Tibial nerve (tissue), 4 donors: ENCODE measurements around the gene MEGF10. TPM values are rescaled to one million over a fixed set of nuclear protein-coding genes. Genes with fewer than 3 reads are reported as not detected.

Source experiments
- DNase-seq, 2 donors: peaks; one replicate each; pipeline ENCODE4 v3.0.0-alpha.2; 2019; ENCODE audit warnings: low spot score in 2 of 2
- H3K27ac ChIP-seq, 4 donors: fragments of 200-600 bp; sonication (generic) in 3 of 4; one replicate each; pipeline ENCODE4 v1.5.1; 2017 to 2019; ENCODE audit warnings: mild to moderate bottlenecking in 1 of 4
- H3K27me3 ChIP-seq, 2 donors: fragments of 200-600 bp; sonication (generic) in 1 of 2; one replicate each; pipeline versions ENCODE4 v1.5.1 to v1.6.0; 2017 to 2019
- H3K36me3 ChIP-seq, 3 donors: fragments of 200-600 bp; sonication (generic); one replicate each; pipeline ENCODE4 v1.5.1; 2018 to 2019
- H3K4me1 ChIP-seq, 4 donors: fragments of 200-600 bp; sonication (generic) in 3 of 4; one replicate each; pipeline ENCODE4 v1.5.1; 2017 to 2019
- H3K4me3 ChIP-seq, 4 donors: fragments of 200-600 bp; sonication (generic) in 3 of 4; one replicate each; pipeline ENCODE4 v1.5.1; 2017 to 2019; ENCODE audit warnings: mild to moderate bottlenecking in 1 of 4, moderate library complexity in 1 of 4
- H3K9me3 ChIP-seq, 4 donors: fragments of 200-600 bp; sonication (generic) in 3 of 4; one replicate each; pipeline ENCODE4 v1.5.1; 2017 to 2019
- CTCF ChIP-seq, 5 experiments: fragments of 200-600 bp in 3 of 5; fragments of 450-650 bp in 2 of 5; sonication (generic) in 3 of 5; IDR thresholded peaks; one replicate each; pipeline ENCODE4 v1.5.1; 2016 to 2019; ENCODE audit warnings: antibody characterized with exemption in 5 of 5, mild to moderate bottlenecking in 3 of 5, moderate library complexity in 2 of 5
- EP300 ChIP-seq, 2 donors: sonication (generic); formaldehyde crosslinking; IDR thresholded peaks; one replicate each; pipeline ENCODE4 v1.6.1; 2017; ENCODE audit warnings: antibody characterized with exemption in 2 of 2, mild to moderate bottlenecking in 1 of 2
- POLR2A ChIP-seq, 2 donors: fragments of 450-650 bp; IDR thresholded peaks; one replicate each; pipeline ENCODE4 v1.6.1; 2017; ENCODE audit warnings: antibody characterized with exemption in 2 of 2, mild to moderate bottlenecking in 2 of 2, moderate library complexity in 2 of 2
- WGBS, 2 donors: methylation state at CpG; one replicate each; pipeline ENCODE4 v1.1.5; 2018; 5-methylcytosine and 5-hydroxymethylcytosine counted together
- total RNA-seq, 4 donors: library from RNA; depleted of rRNA; stranded (reverse); fragments of >200 nt; gene quantifications; one replicate each; pipeline ENCODE4 v1.1.0, GENCODE V29; 2016

Gene MEGF10
- total RNA-seq, 4 donors from 2014 or later = 0.30 to 3.3 (median 1.3) TPM

DNA sequence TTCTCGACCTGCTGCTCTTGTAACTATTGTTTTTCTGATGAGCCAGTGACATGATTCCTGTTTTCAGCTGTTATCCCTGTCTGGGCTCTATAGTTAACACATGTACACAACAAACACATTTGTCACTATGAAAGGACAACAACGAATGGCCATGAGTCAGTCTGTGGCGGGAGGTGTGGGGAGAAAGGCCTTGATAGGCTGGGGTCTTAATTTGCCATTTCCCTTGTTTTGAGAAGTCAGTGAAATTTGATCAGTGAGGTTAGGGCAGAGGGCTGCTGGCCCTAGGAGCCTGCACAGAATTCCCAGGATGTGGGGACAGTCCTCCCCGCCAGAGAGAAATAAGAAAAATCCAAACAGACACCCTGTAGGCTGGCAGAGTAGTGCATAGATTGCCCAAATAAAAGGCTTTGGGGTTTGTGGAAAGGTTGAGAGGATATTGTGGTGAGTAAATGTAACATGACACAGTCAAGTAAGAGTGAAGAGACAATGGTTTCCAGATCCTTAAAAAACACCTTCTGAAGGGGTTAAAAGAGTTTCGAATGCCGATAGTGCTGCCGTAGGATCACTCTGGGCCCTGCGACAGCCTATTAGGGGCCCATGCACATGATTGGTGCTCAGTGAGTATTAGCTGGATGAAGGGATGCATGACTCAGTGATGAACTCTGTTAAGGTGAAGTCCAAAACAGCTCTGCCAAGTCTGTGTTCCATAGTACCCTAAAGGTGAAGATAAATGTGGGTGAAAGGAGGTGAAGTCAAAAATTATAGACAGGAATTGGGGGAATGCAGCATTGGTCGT lies 115.9 kb downstream of the MEGF10 start:
- no peaks in the 10 kb centered on the region for H3K4me1 ChIP-seq
- H3K4me3 ChIP-seq = no peak overlapping the region
- 79 to 82% methylated on average over 9 of the region's 9 CpGs for WGBS, 2 donors
- H3K9me3 ChIP-seq = no peaks in the 10 kb centered on the region
- TF ChIP-seq POLR2A (IDR thresholded peaks at IDR 0.05) (no peak), EP300 (IDR thresholded peaks at IDR 0.05) (no peak), CTCF (IDR thresholded peaks at IDR 0.05) (no peak)
- H3K27ac ChIP-seq = no peak overlapping the region
- no peak for DNase-seq
- H3K36me3 ChIP-seq = no peaks in the 10 kb centered on the region
- no peaks in the 10 kb centered on the region for H3K27me3 ChIP-seq

DNA sequence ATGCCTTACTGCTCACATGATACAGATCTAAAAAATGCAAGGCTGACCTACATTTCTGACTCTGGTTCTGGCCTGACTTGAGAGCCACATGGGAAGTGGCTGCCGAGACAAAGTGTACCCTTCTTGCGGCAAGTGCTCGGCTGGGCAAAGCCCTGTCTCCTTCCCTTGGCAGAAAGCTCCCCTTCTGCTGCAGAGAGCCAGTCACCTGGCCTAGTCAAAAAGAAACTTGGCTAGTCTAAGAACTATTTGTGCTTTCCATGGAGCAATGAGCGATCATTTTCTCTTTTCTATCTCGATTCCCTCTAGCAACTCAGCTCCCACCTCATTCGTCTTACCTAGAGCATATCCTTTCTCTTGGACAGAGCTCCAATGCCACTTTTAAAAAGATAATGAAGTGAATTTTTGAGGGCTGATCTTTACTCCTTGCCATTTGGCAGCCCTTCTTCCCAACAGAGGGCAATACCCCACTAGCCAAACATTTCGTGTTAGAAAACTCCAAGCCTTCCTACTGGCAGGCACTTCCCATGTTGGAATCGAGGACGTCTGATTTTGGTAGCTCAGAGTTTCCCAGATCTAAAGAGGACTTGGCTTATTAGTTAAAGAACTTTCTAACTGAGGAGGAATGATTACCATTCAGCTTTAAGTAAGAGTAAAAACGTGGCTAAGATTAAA lies 118.8 kb downstream of the MEGF10 start:
- 68 to 71% methylated on average over 10 of the region's 10 CpGs for WGBS, 2 donors

GRCh38 chr5:127409921-127410675 lies 119.5 kb downstream of the MEGF10 start:
- no peaks in the 10 kb centered on the region for H3K9me3 ChIP-seq
- H3K36me3 ChIP-seq = no peaks in the 10 kb centered on the region
- no peak for DNase-seq
- WGBS, 2 donors = 81 to 84% methylated on average over 15 of the region's 15 CpGs
- H3K27me3 ChIP-seq = no peaks in the 10 kb centered on the region
- TF ChIP-seq CTCF (IDR thresholded peaks at IDR 0.05) = no peak
- TF ChIP-seq EP300 (IDR thresholded peaks at IDR 0.05) = no peak
- TF ChIP-seq POLR2A (IDR thresholded peaks at IDR 0.05) = no peak
- H3K4me3 ChIP-seq = peak overlapping the region in 1 of 4 donors; percentile 3
- H3K27ac ChIP-seq = peak overlapping the region in 1 of 4 donors; percentile 3
- H3K4me1 ChIP-seq = no peaks in the 10 kb centered on the region

More for the DNA sequence above, 118.8 kb downstream of the MEGF10 start:
- H3K4me3 ChIP-seq = no peak overlapping the region
- no peak for DNase-seq
- H3K9me3 ChIP-seq = no peaks in the 10 kb centered on the region
- H3K36me3 ChIP-seq = no peaks in the 10 kb centered on the region
- no peaks in the 10 kb centered on the region for H3K27me3 ChIP-seq
- no peaks in the 10 kb centered on the region for H3K4me1 ChIP-seq
- TF ChIP-seq POLR2A (IDR thresholded peaks at IDR 0.05) (no peak), CTCF (IDR thresholded peaks at IDR 0.05) (no peak), EP300 (IDR thresholded peaks at IDR 0.05) (no peak)
- H3K27ac ChIP-seq = peak overlapping the region in 2 of 4 donors; percentile 3 to 10

DNA sequence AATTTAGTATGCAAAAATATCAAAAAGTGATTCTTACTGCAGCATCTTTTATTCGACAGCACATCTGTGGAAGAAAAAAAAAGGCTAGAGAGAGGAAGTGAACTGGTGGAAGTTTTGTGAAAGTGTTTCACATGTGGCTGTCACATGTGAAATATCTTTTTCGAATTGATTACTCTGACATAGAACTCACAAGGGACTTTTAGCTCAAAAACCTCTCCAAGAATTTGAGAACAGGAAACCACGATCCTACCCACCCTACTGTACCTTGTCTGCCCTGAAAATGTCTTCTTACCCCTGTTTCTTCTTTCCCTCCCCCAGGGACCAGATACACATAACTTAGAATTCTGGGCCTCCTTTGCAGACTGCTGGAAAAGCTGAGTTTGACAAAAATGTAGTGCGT lies 120.4 kb downstream of the MEGF10 start:
- no peaks in the 10 kb centered on the region for H3K36me3 ChIP-seq

More for the DNA sequence above, 120.4 kb downstream of the MEGF10 start:
- WGBS, 2 donors = 66 to 67% methylated on average over 4 of the region's 4 CpGs
- H3K27me3 ChIP-seq = no peaks in the 10 kb centered on the region
- no peak overlapping the region for H3K4me3 ChIP-seq
- TF ChIP-seq EP300 (IDR thresholded peaks at IDR 0.05) = no peak
- TF ChIP-seq CTCF (IDR thresholded peaks at IDR 0.05) = no peak
- no peak for TF ChIP-seq POLR2A (IDR thresholded peaks at IDR 0.05)
- no peak for DNase-seq
- no peak overlapping the region for H3K27ac ChIP-seq
- H3K9me3 ChIP-seq = no peaks in the 10 kb centered on the region
- no peaks in the 10 kb centered on the region for H3K4me1 ChIP-seq
